Spinal cord (tissue), 10 donors: ENCODE results near the gene CARD14. TPM values are rescaled to one million over a fixed set of nuclear protein-coding genes. Genes with fewer than 3 reads are reported as not detected.

ENCODE experiments used
- DNase-seq, 6 donors: peaks; one replicate each; pipeline versions ENCODE4 v3.0.0 to v3.0.0-alpha.2; 2013 to 2015; ENCODE audit warnings: low spot score in 6 of 6, low read depth in 4 of 6
- H3K27ac ChIP-seq: one replicate; pipeline ENCODE4 v1.5.1; 2013; ENCODE audit warnings: low read depth, low read length, control low read depth
- H3K27me3 ChIP-seq: one replicate; pipeline ENCODE4 v1.6.1; 2013; ENCODE audit warnings: low read length; ENCODE audit not compliant: control insufficient read depth, insufficient read depth
- H3K36me3 ChIP-seq: one replicate; pipeline ENCODE4 v1.6.1; 2013; ENCODE audit warnings: low read length; ENCODE audit not compliant: control insufficient read depth, insufficient read depth
- H3K4me1 ChIP-seq: one replicate; pipeline ENCODE4 v1.6.1; 2013; ENCODE audit warnings: low read length; ENCODE audit not compliant: control insufficient read depth, insufficient read depth
- H3K4me3 ChIP-seq: one replicate; pipeline ENCODE4 v1.5.1; 2013; ENCODE audit warnings: low read depth, low read length, control low read depth
- H3K9me3 ChIP-seq: one replicate; pipeline ENCODE4 v1.6.1; 2013; ENCODE audit warnings: low read length; ENCODE audit not compliant: control insufficient read depth, insufficient read depth
- WGBS: methylation state at CpG from one replicate; pipeline ENCODE4 v1.1.5; 2013; ENCODE audit warnings: missing lambda C conversion rate; ENCODE audit not compliant: insufficient coverage; 5-methylcytosine and 5-hydroxymethylcytosine counted together
- polyA plus RNA-seq, 2 donors: library from polyadenylated mRNA; unstranded; fragments of 120-200 nt; gene quantifications; one replicate each; pipeline ENCODE4 v1.2.1, GENCODE V29; 2013; ENCODE audit not compliant: insufficient read length in 2 of 2
- total RNA-seq, 2 donors: library from RNA; depleted of rRNA in 1 of 2; stranded (reverse); fragments of 120-200 nt in 1 of 2; fragments of >200 nt in 1 of 2; gene quantifications; one replicate each; pipeline versions ENCODE4 v1.2.3 to v1.2.4, GENCODE V29; 2013 to 2014
- donor health status: healthy.

CARD14 gene
- total and polyA plus RNA-seq, 4 donors, result 0.28 to 3.1 (median 0.88) TPM

- Histone ChIP-seq H3K9me3 (no peaks in the 10 kb centered on the region), H3K27ac (no peak overlapping the region), H3K36me3 (peaks cover 87% of the 10 kb centered on the region), H3K4me1 (peaks cover 3% of the 10 kb centered on the region), H3K4me3 (no peak overlapping the region), H3K27me3 (no peaks in the 10 kb centered on the region)
- WGBS, result 93% methylated on average over 47 of the region's 48 CpGs
- DNase-seq, result no peak
Measured at GRCh38 chr17:80214012-80214877, 44.4 kb downstream of the CARD14 start.

GRCh38 chr17:80214878-80215210 lies 45.0 kb downstream of the CARD14 start:
- no peak for DNase-seq
- no peak overlapping the region for H3K27ac ChIP-seq
- H3K4me1 ChIP-seq, result peaks cover 9% of the 10 kb centered on the region
- H3K4me3 ChIP-seq, result no peak overlapping the region
- 95% methylated on average over 17 of the region's 17 CpGs for WGBS
- peaks cover 81% of the 10 kb centered on the region for H3K36me3 ChIP-seq
- H3K27me3 ChIP-seq, result no peaks in the 10 kb centered on the region
- no peaks in the 10 kb centered on the region for H3K9me3 ChIP-seq

GRCh38 chr17:80216473-80217456 lies 46.9 kb downstream of the CARD14 start:
- no peak for DNase-seq
- no peak overlapping the region for H3K4me3 ChIP-seq
- H3K27me3 ChIP-seq, result no peaks in the 10 kb centered on the region
- H3K4me1 ChIP-seq, result peaks cover 20% of the 10 kb centered on the region
- no peaks in the 10 kb centered on the region for H3K9me3 ChIP-seq
- 98% methylated on average over 29 of the region's 40 CpGs for WGBS
- H3K27ac ChIP-seq, result no peak overlapping the region
- H3K36me3 ChIP-seq, result peaks cover 67% of the 10 kb centered on the region

GRCh38 chr17:80217703-80218362 lies 48.0 kb downstream of the CARD14 start:
- Histone ChIP-seq H3K27me3 (no peaks in the 10 kb centered on the region), H3K9me3 (no peaks in the 10 kb centered on the region), H3K4me3 (no peak overlapping the region), H3K36me3 (peaks cover 63% of the 10 kb centered on the region), H3K27ac (no peak overlapping the region), H3K4me1 (peaks cover 26% of the 10 kb centered on the region)
- no peak for DNase-seq
- WGBS, result 95% methylated on average over 13 of the region's 13 CpGs

- Histone ChIP-seq H3K4me3 (no peak overlapping the region), H3K36me3 (peaks cover 62% of the 10 kb centered on the region), H3K9me3 (no peaks in the 10 kb centered on the region), H3K27ac (no peak overlapping the region), H3K27me3 (no peaks in the 10 kb centered on the region), H3K4me1 (peaks cover 26% of the 10 kb centered on the region)
- 75% methylated on average over 7 of the region's 7 CpGs for WGBS
- DNase-seq, result no peak
Measured at GRCh38 chr17:80218391-80218790, 48.6 kb downstream of the CARD14 start.

- peak in 2 of 6 donors; percentile 59 to 60 for DNase-seq
Measured at GRCh38 chr17:80219013-80219762, 49.4 kb downstream of the CARD14 start.

GRCh38 chr17:80219763-80220053 lies 49.9 kb downstream of the CARD14 start:
- H3K27me3 ChIP-seq, result no peaks in the 10 kb centered on the region
- peaks cover 57% of the 10 kb centered on the region for H3K36me3 ChIP-seq
- H3K9me3 ChIP-seq, result no peaks in the 10 kb centered on the region
- H3K4me1 ChIP-seq, result peaks cover 26% of the 10 kb centered on the region
- peak overlapping the region; percentile 67 for H3K27ac ChIP-seq
- peak overlapping the region; percentile 51 for H3K4me3 ChIP-seq
- 4% methylated on average over 5 of the region's 5 CpGs for WGBS
- DNase-seq, result no peak

More at GRCh38 chr17:80219013-80219762, 49.4 kb downstream of the CARD14 start:
- peaks cover 26% of the 10 kb centered on the region for H3K4me1 ChIP-seq
- H3K9me3 ChIP-seq, result no peaks in the 10 kb centered on the region
- peak overlapping the region; percentile 51 for H3K4me3 ChIP-seq
- 33% methylated on average over 11 of the region's 15 CpGs for WGBS
- H3K27me3 ChIP-seq, result no peaks in the 10 kb centered on the region
- peak overlapping the region; percentile 67 for H3K27ac ChIP-seq
- H3K36me3 ChIP-seq, result peaks cover 60% of the 10 kb centered on the region

- 0% methylated on average over 77 of the region's 77 CpGs for WGBS
- no peaks in the 10 kb centered on the region for H3K9me3 ChIP-seq
- H3K27ac ChIP-seq, result peak within 1 kb of the TSS; percentile 67
- peak within 1 kb of the TSS; percentile 51 for H3K4me3 ChIP-seq
- H3K4me1 ChIP-seq, result peaks cover 26% of the 10 kb centered on the region
- DNase-seq, result peak in 5 of 6 donors; percentile 42 to 86 (median 48)
- H3K27me3 ChIP-seq, result no peaks in the 10 kb centered on the region
- H3K36me3 ChIP-seq, result peaks cover 57% of the 10 kb centered on the region
Measured at GRCh38 chr17:80220054-80220735, 50.4 kb downstream of the CARD14 start, which contains the start of the genes SGSH and SLC26A11. Gene SGSH (minus strand): TSS chr17:80220333. CDS start chr17:80220313, 20 bp downstream. Gene SLC26A11 (plus strand): TSS chr17:80220427. CDS start chr17:80221561, 1,134 bp downstream.
